Lower leg skin (tissue), 3 donors: ENCODE measurements around the gene HSDL1.

Experiments
- CTCF ChIP-seq, 3 donors: fragments of 450-650 bp; IDR thresholded peaks; one replicate each; pipeline ENCODE4 v1.5.1; 2016; ENCODE audit warnings: antibody characterized with exemption in 3 of 3, mild to moderate bottlenecking in 3 of 3, moderate library complexity in 2 of 3
- POLR2A ChIP-seq, 2 donors: fragments of 450-650 bp; IDR thresholded peaks; one replicate each; pipeline ENCODE4 v1.6.1; 2016 to 2017; ENCODE audit warnings: antibody characterized with exemption in 2 of 2, mild to moderate bottlenecking in 1 of 2, moderate library complexity in 1 of 2

GRCh38 chr16:84096447-84097005 is 48.5 kb downstream of the HSDL1 start:
- TF ChIP-seq CTCF (IDR thresholded peaks at IDR 0.05) = no peak
- no peak for TF ChIP-seq POLR2A (IDR thresholded peaks at IDR 0.05)
